Thoracic aorta (tissue), 2 donors: ENCODE data around the gene GALE. TPM values are rescaled to one million over a fixed set of nuclear protein-coding genes. Genes with fewer than 3 reads are reported as not detected.
"Not testable (repeated sequence)": the region's sequence is repeated elsewhere in the genome, so short reads cannot be mapped to it uniquely, and the experiment has no call there.

Experiments used
- ATAC-seq: fragments of 150-250 bp; one replicate; pipeline ENCODE4 v1.8.0; 2017; ENCODE audit warnings: low read depth; ENCODE audit not compliant: insufficient number of reproducible peaks, low FRiP score
- DNase-seq: peaks from one replicate; pipeline ENCODE4 v3.0.0-alpha.2; 2020; ENCODE audit warnings: low spot score
- H3K27ac ChIP-seq, 2 donors: fragments of 200-600 bp; sonication (generic); 1 replicate in 1 of 2; 2 replicates in 1 of 2; pipeline ENCODE4 v1.5.1; 2016; ENCODE audit warnings: mild to moderate bottlenecking in 2 of 2, moderate library complexity in 2 of 2
- H3K27me3 ChIP-seq: fragments of 200-600 bp; sonication (generic); replicated peaks from 2 replicates; pipeline ENCODE4 v1.6.0; 2016; ENCODE audit warnings: mild to moderate bottlenecking; ENCODE audit not compliant: insufficient read depth
- H3K36me3 ChIP-seq: fragments of 200-600 bp; sonication (generic); one replicate; pipeline ENCODE4 v1.5.1; 2016
- H3K4me1 ChIP-seq, 2 donors: fragments of 200-600 bp; sonication (generic); 1 replicate in 1 of 2; 2 replicates in 1 of 2; pipeline versions ENCODE4 v1.5.1 to v1.6.0; 2016; ENCODE audit warnings: low read depth in 2 of 2, mild to moderate bottlenecking in 1 of 2; ENCODE audit not compliant: control insufficient read depth in 1 of 2
- H3K4me3 ChIP-seq: fragments of 200-600 bp; sonication (generic); 2 replicates; pipeline ENCODE4 v1.5.1; 2016; ENCODE audit warnings: mild to moderate bottlenecking
- H3K9me3 ChIP-seq: fragments of 200-600 bp; sonication (generic); 2 replicates; pipeline ENCODE4 v1.5.1; 2016
- CTCF ChIP-seq: fragments of 200-600 bp; sonication (generic); IDR thresholded peaks from one replicate; pipeline ENCODE4 v1.5.1; 2019; ENCODE audit warnings: antibody characterized with exemption
- total RNA-seq, 2 donors: library from RNA; depleted of rRNA; stranded (reverse); fragments of >200 nt; gene quantifications; one replicate each; pipeline versions ENCODE4 v1.1.0 to v1.2.3, GENCODE V29; 2016

GALE gene
- total RNA-seq, 2 donors from 2014 or later: 8.3 to 10.0 TPM

- Histone ChIP-seq H3K27me3 (no peaks in the 10 kb centered on the region), H3K4me1 (peaks cover 3 to 23% of the 10 kb centered on the region in 2 donors), H3K36me3 (peaks cover 11% of the 10 kb centered on the region), H3K9me3 (no peaks in the 10 kb centered on the region), H3K4me3 (no peak overlapping the region), H3K27ac (no peak overlapping the region)
- ATAC-seq (no peak), DNase-seq (no peak)
- TF ChIP-seq CTCF: no peak
Measured at GRCh38 chr1:23798662-23799142, 1.9 kb downstream of the GALE start.

- DNase-seq (no peak), ATAC-seq (no peak)
- no peak overlapping the region for H3K27ac ChIP-seq
- no peaks in the 10 kb centered on the region for H3K27me3 ChIP-seq
- H3K36me3 ChIP-seq: peaks cover 15% of the 10 kb centered on the region
- no peaks in the 10 kb centered on the region for H3K9me3 ChIP-seq
- H3K4me1 ChIP-seq: peaks cover 3 to 33% of the 10 kb centered on the region in 2 donors
- no peak overlapping the region for H3K4me3 ChIP-seq
- TF ChIP-seq CTCF: no peak
Measured at GRCh38 chr1:23797478-23798448, 2.8 kb downstream of the GALE start.

GRCh38 chr1:23796466-23797271, 3.9 kb downstream of the GALE start:
- Histone ChIP-seq H3K9me3 (no peaks in the 10 kb centered on the region), H3K27me3 (no peaks in the 10 kb centered on the region), H3K36me3 (peaks cover 15% of the 10 kb centered on the region), H3K4me3 (no peak overlapping the region), H3K27ac (no peak overlapping the region), H3K4me1 (peaks cover 13 to 42% of the 10 kb centered on the region in 2 donors)
- no peak for TF ChIP-seq CTCF
- ATAC-seq (no peak), DNase-seq (no peak)

- H3K27ac ChIP-seq: no peak overlapping the region
- DNase-seq: no peak
- no peaks in the 10 kb centered on the region for H3K9me3 ChIP-seq
- no peaks in the 10 kb centered on the region for H3K27me3 ChIP-seq
- no peak for TF ChIP-seq CTCF
- ATAC-seq: no peak
- H3K4me1 ChIP-seq: peaks cover 12 to 37% of the 10 kb centered on the region in 2 donors
- H3K36me3 ChIP-seq: peaks cover 15% of the 10 kb centered on the region
- no peak overlapping the region for H3K4me3 ChIP-seq
Measured at GRCh38 chr1:23795676-23796465, 4.7 kb downstream of the GALE start.

GRCh38 chr1:23794732-23795182, 5.8 kb downstream of the GALE start:
- Histone ChIP-seq H3K4me1 (peaks cover 18 to 42% of the 10 kb centered on the region in 2 donors), H3K36me3 (peaks cover 15% of the 10 kb centered on the region)
- H3K27ac ChIP-seq, DNase-seq, H3K27me3 ChIP-seq, H3K9me3 ChIP-seq, ATAC-seq, H3K4me3 ChIP-seq: not testable (repeated sequence)
